ENCODE measurements around the gene ALDH9A1. TPM values are rescaled to one million over a fixed set of nuclear protein-coding genes. Genes with fewer than 3 reads are reported as not detected.

The ALDH9A1 gene
- total RNA-seq, 4 donors from 2014 or later = 46.4 to 91.5 (median 63.3) TPM

- ATAC-seq (no peak), DNase-seq (no peak)
- H3K4me3 ChIP-seq = no peak overlapping the region
- peaks cover 0 to 22% of the 10 kb centered on the region in 2 donors for H3K36me3 ChIP-seq
- in situ Hi-C loops (cut with MboI; ENCODE audit: low sequenced_read_pairs in 4 of 4) = loop anchor here in 1 of 4 donors (25.0 kb wide), 1 partner anchor 515 kb away; the partner anchor contains the start of gene FAM78B
- TF ChIP-seq POLR2A (IDR thresholded peaks at IDR 0.05) = no peak
- TF ChIP-seq, protein P1, sequence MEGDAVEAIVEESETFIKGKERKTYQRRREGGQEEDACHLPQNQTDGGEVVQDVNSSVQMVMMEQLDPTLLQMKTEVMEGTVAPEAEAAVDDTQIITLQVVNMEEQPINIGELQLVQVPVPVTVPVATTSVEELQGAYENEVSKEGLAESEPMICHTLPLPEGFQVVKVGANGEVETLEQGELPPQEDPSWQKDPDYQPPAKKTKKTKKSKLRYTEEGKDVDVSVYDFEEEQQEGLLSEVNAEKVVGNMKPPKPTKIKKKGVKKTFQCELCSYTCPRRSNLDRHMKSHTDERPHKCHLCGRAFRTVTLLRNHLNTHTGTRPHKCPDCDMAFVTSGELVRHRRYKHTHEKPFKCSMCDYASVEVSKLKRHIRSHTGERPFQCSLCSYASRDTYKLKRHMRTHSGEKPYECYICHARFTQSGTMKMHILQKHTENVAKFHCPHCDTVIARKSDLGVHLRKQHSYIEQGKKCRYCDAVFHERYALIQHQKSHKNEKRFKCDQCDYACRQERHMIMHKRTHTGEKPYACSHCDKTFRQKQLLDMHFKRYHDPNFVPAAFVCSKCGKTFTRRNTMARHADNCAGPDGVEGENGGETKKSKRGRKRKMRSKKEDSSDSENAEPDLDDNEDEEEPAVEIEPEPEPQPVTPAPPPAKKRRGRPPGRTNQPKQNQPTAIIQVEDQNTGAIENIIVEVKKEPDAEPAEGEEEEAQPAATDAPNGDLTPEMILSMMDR (IDR thresholded peaks at IDR 0.05 in 4 of 5, conservative IDR thresholded peaks at IDR 0.05 in 1 of 5) = no peak
- H3K27me3 ChIP-seq = no peaks in the 10 kb centered on the region
- H3K9me3 ChIP-seq = no peaks in the 10 kb centered on the region
- peaks cover 29 to 39% of the 10 kb centered on the region in 2 donors for H3K4me1 ChIP-seq
- H3K27ac ChIP-seq = peak overlapping the region in 1 of 4 donors; percentile 13
- intact Hi-C loops (cut with DNase I; ENCODE audit: low total_unique reads) = no loop called here
Observed at GRCh38 chr1:165647517-165647916, 50.8 kb downstream of the ALDH9A1 start.

DNA sequence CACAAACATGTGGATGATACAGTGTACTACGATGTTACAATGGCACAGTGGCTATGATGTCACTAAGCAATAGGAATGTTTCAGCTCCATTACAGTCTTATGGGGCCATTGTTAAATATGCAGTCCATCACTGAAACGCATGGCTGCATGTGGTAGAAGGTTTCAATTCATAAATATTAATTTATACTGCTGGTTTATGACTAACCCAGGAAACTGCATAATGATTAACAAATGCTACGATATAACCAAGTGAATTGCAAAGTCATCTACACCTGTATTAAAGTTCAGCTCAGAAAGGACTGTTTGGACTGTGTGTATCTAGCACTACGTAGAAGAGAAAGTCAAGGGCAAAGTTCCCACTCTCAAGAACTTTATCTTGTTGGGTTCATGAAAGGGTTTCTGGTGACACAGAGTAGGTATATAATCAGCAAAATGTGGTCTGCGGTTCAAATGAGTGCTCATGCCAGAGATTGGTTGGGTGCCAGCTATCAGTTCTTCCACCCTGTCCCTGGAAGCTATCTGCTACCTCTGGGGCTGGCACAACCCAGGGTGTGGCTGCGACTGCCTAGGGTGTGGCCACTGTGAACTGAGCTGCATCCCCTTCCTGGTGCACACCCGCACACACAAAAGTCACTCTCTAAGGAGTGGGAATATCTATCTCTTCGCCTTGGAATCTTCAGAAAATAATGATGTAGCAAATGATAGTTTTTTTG, 52.6 kb downstream of the ALDH9A1 start:
- intact Hi-C loops (cut with DNase I; ENCODE audit: low total_unique reads) (no loop called here), in situ Hi-C loops (cut with MboI; ENCODE audit: low sequenced_read_pairs in 4 of 4) (loop anchor here in 1 of 4 donors (25.0 kb wide), 1 partner anchor 516 kb away; the partner anchor contains the start of gene FAM78B)
- Histone ChIP-seq H3K9me3 (no peaks in the 10 kb centered on the region), H3K4me3 (no peak overlapping the region), H3K27ac (peak overlapping the region in 3 of 4 donors; percentile 7 to 38 (median 25)), H3K27me3 (no peaks in the 10 kb centered on the region), H3K36me3 (peaks cover 0 to 11% of the 10 kb centered on the region in 2 donors), H3K4me1 (peaks cover 46 to 56% of the 10 kb centered on the region in 2 donors)
- TF ChIP-seq, protein P1 (IDR thresholded peaks at IDR 0.05 in 4 of 5, conservative IDR thresholded peaks at IDR 0.05 in 1 of 5) = no peak
- TF ChIP-seq POLR2A (IDR thresholded peaks at IDR 0.05) = no peak
- ATAC-seq (peak in 1 of 2 donors; percentile 53), DNase-seq (peak in 1 of 2 donors; percentile 32)

DNA sequence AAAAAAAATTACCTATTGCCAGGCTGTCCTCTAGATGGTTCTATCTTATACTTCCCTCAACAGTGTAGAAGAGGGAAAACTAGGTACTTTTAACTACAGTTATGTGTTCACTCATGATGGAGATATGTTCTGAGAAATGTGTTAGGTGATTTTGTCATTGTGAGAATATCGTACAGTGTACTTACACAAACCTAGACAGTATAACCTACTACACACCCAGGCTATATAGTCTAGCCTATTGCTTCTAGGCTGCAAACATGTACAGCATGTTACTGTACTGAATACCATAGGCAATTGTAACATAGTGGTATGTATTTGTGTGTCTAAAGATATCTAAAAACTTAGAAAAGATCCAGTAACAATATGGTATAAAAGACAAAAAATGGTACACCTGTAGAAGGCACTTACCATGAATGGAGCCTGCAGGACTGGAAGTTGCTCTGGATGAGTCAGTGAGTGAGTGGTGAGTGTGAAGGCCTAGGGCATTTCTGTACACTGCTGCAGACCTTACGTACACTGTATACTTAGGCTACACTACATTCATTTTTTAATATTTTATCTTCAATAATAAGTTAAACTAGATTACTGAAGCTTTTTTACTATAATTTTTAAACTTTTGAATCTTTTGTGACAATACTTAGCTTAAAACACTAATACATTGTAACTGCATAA, 54.2 kb downstream of the ALDH9A1 start:
- ATAC-seq (no peak), DNase-seq (no peak)
- TF ChIP-seq POLR2A (IDR thresholded peaks at IDR 0.05) = no peak
- TF ChIP-seq, protein P1 (IDR thresholded peaks at IDR 0.05 in 4 of 5, conservative IDR thresholded peaks at IDR 0.05 in 1 of 5) = no peak
- Histone ChIP-seq H3K4me3 (no peak overlapping the region), H3K4me1 (peaks cover 50 to 70% of the 10 kb centered on the region in 2 donors), H3K27me3 (no peaks in the 10 kb centered on the region), H3K27ac (no peak overlapping the region), H3K36me3 (peaks cover 0 to 6% of the 10 kb centered on the region in 2 donors), H3K9me3 (no peaks in the 10 kb centered on the region)
- in situ Hi-C loops (cut with MboI; ENCODE audit: low sequenced_read_pairs in 4 of 4) = loop anchor here in 1 of 4 donors (25.0 kb wide), 1 partner anchor 518 kb away; the partner anchor contains the start of gene FAM78B
- intact Hi-C loops (cut with DNase I; ENCODE audit: low total_unique reads) = no loop called here

- peak overlapping the region in 3 of 4 donors; percentile 8 to 35 (median 34) for H3K27ac ChIP-seq
- in situ Hi-C loops (cut with MboI; ENCODE audit: low sequenced_read_pairs in 4 of 4) = loop anchor here in 1 of 4 donors (25.0 kb wide), 1 partner anchor 521 kb away; the partner anchor contains the start of gene FAM78B
- no peaks in the 10 kb centered on the region for H3K36me3 ChIP-seq
- ATAC-seq = no peak
- TF ChIP-seq, protein P1 (IDR thresholded peaks at IDR 0.05 in 4 of 5, conservative IDR thresholded peaks at IDR 0.05 in 1 of 5) = no peak
- TF ChIP-seq POLR2A (IDR thresholded peaks at IDR 0.05) = no peak
- no peak for DNase-seq
- intact Hi-C loops (cut with DNase I; ENCODE audit: low total_unique reads) = no loop called here
- H3K4me1 ChIP-seq = peaks cover 57 to 79% of the 10 kb centered on the region in 2 donors
- no peaks in the 10 kb centered on the region for H3K27me3 ChIP-seq
- H3K9me3 ChIP-seq = no peaks in the 10 kb centered on the region
- H3K4me3 ChIP-seq = no peak overlapping the region
Observed at GRCh38 chr1:165641231-165641987, 57.0 kb downstream of the ALDH9A1 start.
